K562 (cell line): ENCODE results near the gene ITPRIP. TPM values are rescaled to one million over a fixed set of nuclear protein-coding genes. Genes with fewer than 3 reads are reported as not detected.
A peak's percentile ranks its signal among the peaks of the same experiment; 100 is the strongest.

Experiments used
- ATAC-seq: fragments of 200-7000 bp; cut with Tn5 transposase; 3 replicates; pipeline ENCODE4 v1.9.1; 2020; ENCODE audit warnings: moderate library complexity
- BruUV-seq: library from RNA; stranded (reverse); fragments of 400-500 nt; replicated peaks from 2 replicates; lab custom pipeline; 2021; lab: Mats Ljungman, UMichigan
- CTCF ChIA-PET: fragments of 300-600 bp; formaldehyde crosslinking; extraction: SDS; loops from one replicate; lab custom pipeline; 2021; ENCODE audit warnings: low intra/inter-chr PET ratio; lab: Yijun Ruan, JAX
- POLR2A ChIA-PET: fragments of 300-600, 350-650 bp; sonication (Branson Sonifier 250); formaldehyde crosslinking; extraction: SDS; loops from one replicate; lab custom pipeline; 2021; ENCODE audit warnings: antibody characterized with exemption, inconsistent platforms; lab: Yijun Ruan, JAX
- DNase-seq, 4 experiments: peaks; one replicate each; pipeline versions ENCODE4 v3.0.0 to v3.0.0-alpha.2; 2011 to 2018; ENCODE audit warnings: low spot score in 3 of 4, mixed read lengths in 3 of 4; ENCODE audit errors: extremely low read depth in 1 of 4
- FAIRE-seq: peaks from 2 replicates; lab custom pipeline; 2011; peaks lifted over from hg19 to GRCh38; lab: Jason Lieb, UNC
- H2AFZ ChIP-seq: 2 replicates; pipeline ENCODE4 v1.6.0; 2011; ENCODE audit warnings: low read depth, low read length, control low read depth, inconsistent platforms
- H3K27ac ChIP-seq: fragments of 200-600 bp; 3 replicates; pipeline ENCODE4 v1.8.0; 2011; ENCODE audit warnings: low read depth, mild to moderate bottlenecking, control low read depth, inconsistent platforms, low read length, moderate library complexity, mixed read lengths; ENCODE audit errors: extremely low read depth
- H3K27me3 ChIP-seq, 2 experiments: fragments of 300-600 bp in 1 of 2; 2 replicates in 1 of 2; 3 replicates in 1 of 2; pipeline versions ENCODE4 v1.6.0 to v1.8.0; 2011; ENCODE audit warnings: inconsistent platforms in 2 of 2, low read length in 2 of 2, mild to moderate bottlenecking in 1 of 2, mixed read lengths in 1 of 2, moderate library complexity in 1 of 2; ENCODE audit not compliant: control insufficient read depth in 2 of 2, insufficient read depth in 2 of 2
- H3K36me3 ChIP-seq: fragments of 300-600 bp; 3 replicates; pipeline ENCODE4 v1.8.0; 2011; ENCODE audit warnings: mild to moderate bottlenecking, low read length, inconsistent platforms; ENCODE audit not compliant: control insufficient read depth, insufficient read depth
- H3K4me1 ChIP-seq, 2 experiments: fragments of 200-600 bp in 1 of 2; replicated peaks in 1 of 2; 2 replicates in 1 of 2; 3 replicates in 1 of 2; pipeline versions ENCODE4 v1.5.1 to v1.8.0; 2011; ENCODE audit warnings: inconsistent platforms in 2 of 2, low read length in 2 of 2, mild to moderate bottlenecking in 1 of 2, mixed read lengths in 1 of 2, moderate library complexity in 1 of 2; ENCODE audit not compliant: control insufficient read depth in 2 of 2, insufficient read depth in 2 of 2
- H3K4me2 ChIP-seq: 2 replicates; pipeline ENCODE4 v1.6.1; 2011; ENCODE audit warnings: low read length, control low read depth, inconsistent platforms, mixed read lengths; ENCODE audit not compliant: insufficient read depth
- H3K4me3 ChIP-seq: fragments of 200-600 bp; sonication (generic), shearing (Covaris generic); 2 replicates; pipeline ENCODE4 v1.5.1; 2016; ENCODE audit warnings: control low read depth, inconsistent platforms
- H3K79me2 ChIP-seq: fragments of 200-600 bp; 3 replicates; pipeline ENCODE4 v1.8.0; 2011; ENCODE audit warnings: low read length, inconsistent platforms; ENCODE audit not compliant: control insufficient read depth, insufficient read depth
- H3K9ac ChIP-seq, 2 experiments: 2 replicates each; pipeline versions ENCODE4 v1.6.0 to v1.6.1; 2011; ENCODE audit warnings: low read depth in 2 of 2, low read length in 2 of 2, control low read depth in 1 of 2, inconsistent platforms in 1 of 2, mild to moderate bottlenecking in 1 of 2, mixed read lengths in 1 of 2; ENCODE audit not compliant: insufficient read depth in 1 of 2
- H3K9me1 ChIP-seq: one replicate; pipeline ENCODE4 v1.6.0; 2011; ENCODE audit warnings: inconsistent platforms, mild to moderate bottlenecking, low read length, moderate library complexity; ENCODE audit not compliant: control insufficient read depth, insufficient read depth
- H3K9me3 ChIP-seq: replicated peaks from 2 replicates; pipeline ENCODE4 v1.5.1; 2011; ENCODE audit warnings: low read depth, low read length, inconsistent platforms; ENCODE audit not compliant: control insufficient read depth, insufficient read depth
- H4K20me1 ChIP-seq: replicated peaks from 2 replicates; pipeline ENCODE4 v1.6.1; 2011; ENCODE audit warnings: low read length, inconsistent platforms, mixed read lengths; ENCODE audit not compliant: control insufficient read depth, insufficient read depth
- ATF3 ChIP-seq, 2 experiments: fragments of 450-650 bp in 1 of 2; sonication (generic) in 1 of 2; formaldehyde crosslinking in 1 of 2; IDR thresholded peaks in 1 of 2; conservative IDR thresholded peaks in 1 of 2; 2 replicates each; pipeline versions ENCODE4 v1.6.1 to v1.8.1; 2016 to 2023; ENCODE audit warnings: mild to moderate bottlenecking in 2 of 2, moderate library complexity in 2 of 2, inconsistent platforms in 1 of 2, missing genetic modification reagents in 1 of 2
- CEBPB ChIP-seq: fragments of 450-650 bp; IDR thresholded peaks from 2 replicates; pipeline ENCODE4 v1.6.1; 2016; ENCODE audit warnings: missing genetic modification characterization, missing compliant biosample characterization
- RBFOX2 ChIP-seq: fragments of 200-400 bp; formaldehyde crosslinking; IDR thresholded peaks from 2 replicates; pipeline ENCODE4 v1.6.1; 2017; ENCODE audit warnings: low read depth, mild to moderate bottlenecking, low read length, moderate library complexity
- WGBS: fragments of 100-300 bp; shearing (Covaris generic); methylation state at CpG from one replicate; pipeline ENCODE4 v1.1.6; 2016; ENCODE audit warnings: low coverage, mixed read lengths; ENCODE audit not compliant: insufficient coverage; ENCODE audit errors: missing lambda C conversion rate; 5-methylcytosine and 5-hydroxymethylcytosine counted together
- in situ Hi-C: fragments of 300-500 bp; cut with MboI; formaldehyde crosslinking; loops from 4 replicates; pipeline ENCODE4 v1.15.0; 2018; ENCODE audit warnings: inconsistent platforms, mixed read lengths
- intact Hi-C: fragments of 100-400 bp; cut with micrococcal nuclease; formaldehyde crosslinking; loops from 2 replicates; pipeline ENCODE4 v1.14.2; 2022
- polyA plus RNA-seq, 8 experiments: library from polyadenylated mRNA; depleted of rRNA in 4 of 8; stranded (reverse) in 5 of 8; unstranded in 3 of 8; fragments of >200 nt; fragmentation: Nextera tagmentation in 2 of 8; fragmentation: Illumina TruSeq in 1 of 8; extraction: Ambion mirVana in 2 of 8; extraction: Trizol in 1 of 8; gene quantifications; 2 replicates each; pipeline versions ENCODE4 v1.2.1 to v1.2.3, GENCODE V29; 2011 to 2014; ENCODE audit warnings: inconsistent platforms in 1 of 8, missing spikeins in 1 of 8
- total RNA-seq, 7 experiments: library from RNA; depleted of rRNA in 6 of 7; stranded (reverse); fragments of >200 nt in 6 of 7; fragmentation: Illumina TruSeq in 2 of 7; extraction: Trizol in 2 of 7; gene quantifications; 2 replicates each; pipeline versions ENCODE4 v1.2.1 to v1.2.3, GENCODE V29; 2011 to 2021; ENCODE audit warnings: low replicate concordance in 1 of 7

The ITPRIP gene
- total and polyA plus RNA-seq, 9 of the 15 experiments (the other 6 are each of a cell fraction or from before 2014, with no cell fraction given) = 4.4 to 28.5 (median 10.9) TPM

- CTCF ChIA-PET = no interaction called here
- no peaks in the 10 kb centered on the region for H3K27me3 ChIP-seq
- in situ Hi-C loops (no loop called here), intact Hi-C loops (no loop called here)
- ATAC-seq = no peak
- no peaks in the 10 kb centered on the region for H3K9me3 ChIP-seq
- DNase-seq = no peak
- H3K4me3 ChIP-seq = no peak overlapping the region
- POLR2A ChIA-PET = interaction anchor here (0.6 to 1.5 kb wide), 2 partner anchors 10 to 14 kb away, joined by 3 read pairs; no protein-coding TSS in a partner anchor
- H4K20me1 ChIP-seq = peaks cover 74% of the 10 kb centered on the region
- peak overlapping the region; percentile 67 for H3K27ac ChIP-seq
- no peak for FAIRE-seq
- WGBS = 40% methylated on average over 5 of the region's 9 CpGs
- peaks cover 10% of the 10 kb centered on the region for H3K9me1 ChIP-seq
- peak overlapping the region; percentile 31 to 81 for H3K9ac ChIP-seq
- no peak overlapping the region for H2AFZ ChIP-seq
- H3K36me3 ChIP-seq = peaks cover 80% of the 10 kb centered on the region
- H3K4me2 ChIP-seq = peak overlapping the region; percentile 70; the same call in 1 of the 2 replicates
- peaks cover 100% of the 10 kb centered on the region for H3K79me2 ChIP-seq
- no TSS peak for BruUV-seq
- peaks cover 62 to 79% of the 10 kb centered on the region in 2 experiments for H3K4me1 ChIP-seq
- TF ChIP-seq ATF3 (IDR thresholded peaks at IDR 0.05) (0 out of 2 replicates have a peak, but pooled peaks have one; percentile 15), ATF3 (CRISPR knock-in tag; conservative IDR thresholded peaks at IDR 0.05) (no peak), CEBPB (tag) (no peak), RBFOX2 (peak; percentile 55)
- TF ChIP-seq, all 486 proteins: peak for 2
Observed at GRCh38 chr10:104331208-104331838, 6.9 kb downstream of the ITPRIP start.
